Effector CD8-positive, alpha-beta T cell (primary cell): Measurements from ENCODE around the gene GPR26.
"Not testable (repeated sequence)": the region's sequence is repeated elsewhere in the genome, so short reads cannot be mapped to it uniquely, and the experiment has no call there.

ENCODE experiments used
- DNase-seq: peaks from one replicate; lab custom pipeline; 2025; lab: John Stamatoyannopoulos, UW

The GPR26 gene

DNA sequence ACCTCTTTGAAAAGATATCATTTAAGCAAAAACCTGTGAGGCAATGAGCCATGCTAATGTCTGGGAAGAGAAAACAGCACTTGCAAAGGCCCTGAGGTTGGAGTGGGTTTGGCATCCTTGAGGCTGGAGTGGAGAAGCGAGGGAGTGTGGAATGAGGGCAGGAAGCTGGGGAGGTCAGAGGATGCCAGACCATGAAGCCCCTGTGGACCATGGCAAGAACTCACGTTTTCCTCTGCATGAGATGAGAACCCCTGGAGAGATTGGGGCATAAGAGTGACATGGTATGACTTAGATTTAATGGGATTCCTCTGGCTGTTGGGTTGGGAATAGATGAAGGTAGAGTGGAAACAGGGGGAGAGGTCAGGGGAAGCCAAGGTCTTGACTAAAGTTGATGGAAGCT is 49.4 kb downstream of the GPR26 start:
- DNase-seq = no peak

GRCh38 chr10:123717336-123717735 is 51.2 kb downstream of the GPR26 start:
- DNase-seq = no peak

GRCh38 chr10:123718544-123719060 is 52.4 kb downstream of the GPR26 start:
- DNase-seq = no peak

- no peak for DNase-seq
Measured at GRCh38 chr10:123720536-123720935, 54.4 kb downstream of the GPR26 start.

DNA sequence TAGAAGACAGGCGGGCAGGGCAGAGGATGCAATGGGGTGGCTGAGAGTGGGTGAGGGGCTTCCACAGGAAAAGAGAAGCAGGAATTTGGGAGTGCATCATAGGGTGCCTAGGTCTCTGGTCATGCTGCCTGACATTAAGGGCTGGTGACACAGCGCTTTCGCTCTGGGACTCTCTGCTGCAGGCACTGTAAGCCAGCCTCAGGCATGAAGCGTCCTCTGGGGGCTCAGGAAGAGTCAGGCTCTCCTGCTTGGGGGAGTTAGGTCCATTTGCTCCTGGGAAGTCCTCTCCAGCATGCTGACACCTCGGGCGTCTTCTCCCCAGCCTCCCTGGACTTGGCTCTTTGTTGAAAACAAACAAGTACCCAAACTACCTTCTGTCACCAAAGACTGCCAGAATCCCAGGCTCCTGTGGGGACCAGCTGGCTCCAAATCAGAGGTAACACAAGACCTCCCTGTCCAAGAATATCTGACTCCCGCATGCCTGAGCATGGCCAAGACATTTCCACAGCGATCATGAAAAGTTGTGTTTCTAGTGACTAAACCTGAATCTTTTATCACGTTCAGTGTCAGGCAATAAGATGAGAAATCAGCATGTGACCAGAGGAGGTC is 55.4 kb downstream of the GPR26 start:
- DNase-seq = no peak

GRCh38 chr10:123722351-123722750 is 56.2 kb downstream of the GPR26 start:
- no peak for DNase-seq

DNA sequence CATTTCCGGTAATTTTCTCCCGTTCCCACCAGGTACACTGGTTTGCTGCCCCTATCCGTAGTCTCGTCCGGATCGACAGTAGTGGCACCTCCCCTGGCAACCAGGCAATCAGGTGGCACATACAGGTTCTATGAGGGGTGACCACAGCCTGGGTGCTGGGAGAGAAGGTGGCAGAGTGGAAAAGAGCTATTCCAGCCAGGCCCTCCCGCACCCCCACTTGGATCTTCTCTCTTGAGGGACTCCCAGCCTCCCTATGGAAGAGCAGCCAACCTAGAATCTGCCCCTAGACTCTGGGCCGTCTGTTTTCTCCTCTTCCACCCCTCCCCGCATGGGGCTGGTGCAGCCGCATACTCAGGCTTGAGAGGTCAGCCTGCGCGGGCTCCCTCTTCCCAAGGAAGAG is 58.6 kb downstream of the GPR26 start:
- DNase-seq = no peak

DNA sequence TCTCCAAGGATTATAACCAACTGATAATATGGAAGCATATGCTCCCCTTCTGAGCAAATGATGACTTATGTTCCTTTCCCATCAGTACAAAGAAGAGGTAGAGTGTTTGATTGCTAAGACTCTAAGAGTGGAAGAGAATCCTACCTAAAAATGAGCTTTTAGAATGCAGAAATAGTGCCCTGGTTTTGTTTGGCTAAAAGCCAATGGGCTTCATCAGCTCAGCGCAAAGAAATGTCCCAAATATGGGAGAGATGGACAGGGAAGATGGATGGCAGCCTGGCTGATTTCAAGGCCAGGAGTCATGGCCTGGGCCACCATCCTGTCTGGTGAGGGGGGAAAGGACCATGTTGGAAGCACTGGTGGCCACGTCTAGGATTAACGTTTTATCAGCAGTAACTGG is 60.2 kb downstream of the GPR26 start:
- no peak for DNase-seq

DNA sequence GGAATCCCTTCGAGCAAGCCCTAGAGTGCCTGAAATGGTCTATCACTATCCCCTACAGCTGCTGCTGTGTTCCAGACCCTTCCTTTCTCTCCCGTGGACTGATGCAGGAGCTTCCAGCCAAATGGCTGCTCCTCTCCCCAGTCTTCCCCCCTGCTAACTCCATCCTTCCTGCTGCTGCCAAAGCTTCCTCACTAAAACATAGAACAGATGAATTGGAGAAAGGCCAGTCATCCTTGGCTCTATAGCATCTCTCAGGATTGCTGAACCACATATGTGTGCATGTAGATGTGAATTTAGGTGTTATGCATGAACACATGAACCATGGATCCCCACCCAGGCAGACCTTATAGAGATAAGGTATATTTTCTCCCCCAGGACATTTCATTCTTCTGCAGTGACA is 60.7 kb downstream of the GPR26 start:
- DNase-seq = no peak

DNA sequence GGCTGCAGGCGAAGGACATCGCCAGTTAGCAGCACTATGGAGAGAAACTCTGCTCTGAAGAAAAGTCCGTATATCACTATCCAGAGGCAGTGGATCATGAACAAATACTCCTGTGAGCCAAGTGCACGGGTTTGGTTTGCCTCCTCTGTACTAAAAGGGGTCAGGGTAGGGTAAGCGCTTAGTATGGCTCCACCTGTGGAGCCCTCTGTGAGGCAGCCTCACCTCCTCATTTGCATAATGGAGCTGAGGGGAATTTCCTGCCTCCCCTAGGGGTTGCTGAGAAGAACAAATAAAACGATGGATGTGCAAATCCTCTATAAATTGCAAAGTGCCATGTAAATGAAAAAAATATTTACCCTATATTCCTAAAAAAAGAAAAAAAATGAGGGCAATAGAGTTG is 63.4 kb downstream of the GPR26 start:
- DNase-seq = no peak

- not testable (repeated sequence) for DNase-seq
Measured at GRCh38 chr10:123736917-123737316, 70.8 kb downstream of the GPR26 start.

GRCh38 chr10:123741146-123741545 is 75.0 kb downstream of the GPR26 start:
- no peak for DNase-seq

DNA sequence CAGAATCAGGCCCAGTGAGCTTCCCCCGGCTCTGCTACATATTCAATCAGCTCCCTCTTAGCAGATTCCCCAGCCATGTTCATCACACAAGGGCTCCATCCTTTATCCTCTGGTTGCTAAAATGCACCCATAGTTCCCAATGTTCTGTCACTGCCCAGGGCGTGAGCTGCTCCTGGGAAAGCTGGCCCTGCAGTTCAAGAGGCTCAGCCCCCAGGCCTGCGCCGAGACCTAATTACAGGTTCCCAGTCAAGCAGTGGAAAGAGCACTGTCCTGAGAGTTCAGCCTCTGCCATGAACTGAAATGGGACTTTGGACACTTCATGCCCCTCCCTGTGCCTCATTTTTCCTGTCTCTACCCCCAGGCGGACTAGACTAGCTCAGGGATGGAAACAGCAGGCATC is 75.6 kb downstream of the GPR26 start:
- no peak for DNase-seq

- no peak for DNase-seq
Measured at GRCh38 chr10:123742751-123743440, 76.7 kb downstream of the GPR26 start.

- DNase-seq = no peak
Measured at GRCh38 chr10:123743441-123744223, 77.5 kb downstream of the GPR26 start.

- no peak for DNase-seq
Measured at GRCh38 chr10:123744224-123744536, 78.0 kb downstream of the GPR26 start.
